Measurements from ENCODE around the gene HSD3B7.

- TF ChIP-seq CTCF (IDR thresholded peaks at IDR 0.05 in 8 of 11, conservative IDR thresholded peaks at IDR 0.05 in 3 of 11) (no peak), POLR2A (IDR thresholded peaks at IDR 0.05) (no peak), POLR2AphosphoS5 (IDR thresholded peaks at IDR 0.05) (no peak)
These were observed 6.0 kb downstream of the HSD3B7 start for GRCh38 chr16:30991052-30991451.

All from spleen (tissue), 7 donors.